ENCODE results near the gene APLP1.

GRCh38 chr19:35898499-35898809 is 30.1 kb downstream of the APLP1 start:
- TF ChIP-seq CTCF (IDR thresholded peaks at IDR 0.05) (no peak), EP300 (IDR thresholded peaks at IDR 0.05) (no peak), POLR2A (IDR thresholded peaks at IDR 0.05) (no peak)

Data from ovary (tissue), 3 donors.